Measurements from ENCODE around the gene KRT35.

DNA sequence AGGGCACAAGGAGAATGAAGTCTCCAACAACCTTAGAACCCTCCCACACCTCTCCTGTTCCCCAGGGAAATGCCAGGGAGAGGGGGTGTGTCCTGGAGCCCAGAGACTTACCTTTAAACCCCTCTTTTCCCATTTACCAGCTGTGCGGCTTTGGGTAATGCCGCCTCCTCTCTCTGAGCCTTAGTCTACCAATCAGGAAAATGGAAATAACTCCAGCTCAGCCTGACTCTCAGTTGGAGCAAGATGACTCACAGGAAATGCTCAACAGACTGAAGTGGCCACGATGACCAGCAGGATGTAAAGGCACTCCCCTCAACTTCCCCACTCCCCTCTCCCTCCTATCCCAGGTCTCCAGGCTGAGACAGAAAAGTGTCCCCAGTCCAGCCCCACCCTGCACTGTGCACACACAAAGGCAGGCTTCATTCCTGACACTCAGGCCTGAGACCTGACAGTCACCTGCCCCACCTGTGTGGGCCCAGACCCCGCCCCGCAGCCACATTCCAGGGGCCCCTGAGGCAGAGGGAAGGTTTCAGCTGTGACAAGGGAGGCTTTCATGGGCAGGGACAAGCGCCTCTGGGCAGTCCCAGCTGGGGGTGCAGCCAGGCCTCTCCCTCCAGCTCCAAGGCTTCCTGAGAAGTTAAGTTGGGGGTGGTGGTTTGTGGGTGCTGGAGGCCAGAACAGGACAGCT, 40.8 kb upstream of the KRT35 start:
- TF ChIP-seq, protein P1, sequence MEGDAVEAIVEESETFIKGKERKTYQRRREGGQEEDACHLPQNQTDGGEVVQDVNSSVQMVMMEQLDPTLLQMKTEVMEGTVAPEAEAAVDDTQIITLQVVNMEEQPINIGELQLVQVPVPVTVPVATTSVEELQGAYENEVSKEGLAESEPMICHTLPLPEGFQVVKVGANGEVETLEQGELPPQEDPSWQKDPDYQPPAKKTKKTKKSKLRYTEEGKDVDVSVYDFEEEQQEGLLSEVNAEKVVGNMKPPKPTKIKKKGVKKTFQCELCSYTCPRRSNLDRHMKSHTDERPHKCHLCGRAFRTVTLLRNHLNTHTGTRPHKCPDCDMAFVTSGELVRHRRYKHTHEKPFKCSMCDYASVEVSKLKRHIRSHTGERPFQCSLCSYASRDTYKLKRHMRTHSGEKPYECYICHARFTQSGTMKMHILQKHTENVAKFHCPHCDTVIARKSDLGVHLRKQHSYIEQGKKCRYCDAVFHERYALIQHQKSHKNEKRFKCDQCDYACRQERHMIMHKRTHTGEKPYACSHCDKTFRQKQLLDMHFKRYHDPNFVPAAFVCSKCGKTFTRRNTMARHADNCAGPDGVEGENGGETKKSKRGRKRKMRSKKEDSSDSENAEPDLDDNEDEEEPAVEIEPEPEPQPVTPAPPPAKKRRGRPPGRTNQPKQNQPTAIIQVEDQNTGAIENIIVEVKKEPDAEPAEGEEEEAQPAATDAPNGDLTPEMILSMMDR (IDR thresholded peaks at IDR 0.05), result no peak
- TF ChIP-seq EP300 (IDR thresholded peaks at IDR 0.05) (no peak), POLR2A (IDR thresholded peaks at IDR 0.05; ENCODE audit: low read depth) (no peak), POLR2AphosphoS5 (IDR thresholded peaks at IDR 0.05) (no peak)

Data from esophagus muscularis mucosa (tissue), 4 donors.